GM19099 (cell line): ENCODE data around the gene PRPSAP2.

ENCODE experiments used
- POLR2A ChIP-seq: IDR thresholded peaks from 3 replicates; pipeline ENCODE4 v1.6.1; 2011; ENCODE audit warnings: low read depth; ENCODE audit not compliant: insufficient read length; ENCODE audit errors: extremely low read depth

The PRPSAP2 gene

DNA sequence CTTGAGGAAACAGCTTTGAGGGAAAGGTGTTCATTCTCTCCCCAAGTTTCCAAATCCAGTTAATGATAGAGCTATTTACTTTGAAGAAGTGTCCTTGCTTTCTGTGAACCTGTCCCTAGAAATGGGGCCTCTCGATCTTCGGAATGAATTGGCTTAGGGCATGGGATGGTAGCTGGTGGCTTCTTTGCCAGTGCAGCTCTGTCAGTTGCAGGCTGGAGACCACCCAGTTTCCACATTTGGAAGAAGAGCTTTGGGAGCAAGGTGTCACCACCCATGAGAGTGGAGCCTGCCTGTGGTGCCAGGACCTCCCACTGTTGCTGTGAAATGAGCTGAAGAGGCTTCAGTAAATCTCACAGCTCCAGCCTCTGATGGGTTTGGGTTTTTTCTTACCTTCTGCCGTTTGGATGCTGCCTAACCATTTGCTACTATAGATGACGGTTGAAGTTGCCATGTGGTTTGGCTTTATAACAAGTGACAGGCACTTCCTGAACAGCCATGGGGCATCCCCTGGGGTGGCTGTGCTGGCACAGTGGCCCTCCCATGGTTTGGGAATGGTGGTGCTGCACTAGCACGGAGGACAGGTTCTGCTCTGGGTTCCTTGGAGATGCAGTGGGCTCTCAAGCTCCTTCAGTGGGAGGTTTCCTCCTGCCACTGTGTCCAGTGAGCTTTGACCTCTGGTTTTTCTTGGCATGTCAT, 74.6 kb downstream of the PRPSAP2 start:
- no peak for TF ChIP-seq POLR2A

DNA sequence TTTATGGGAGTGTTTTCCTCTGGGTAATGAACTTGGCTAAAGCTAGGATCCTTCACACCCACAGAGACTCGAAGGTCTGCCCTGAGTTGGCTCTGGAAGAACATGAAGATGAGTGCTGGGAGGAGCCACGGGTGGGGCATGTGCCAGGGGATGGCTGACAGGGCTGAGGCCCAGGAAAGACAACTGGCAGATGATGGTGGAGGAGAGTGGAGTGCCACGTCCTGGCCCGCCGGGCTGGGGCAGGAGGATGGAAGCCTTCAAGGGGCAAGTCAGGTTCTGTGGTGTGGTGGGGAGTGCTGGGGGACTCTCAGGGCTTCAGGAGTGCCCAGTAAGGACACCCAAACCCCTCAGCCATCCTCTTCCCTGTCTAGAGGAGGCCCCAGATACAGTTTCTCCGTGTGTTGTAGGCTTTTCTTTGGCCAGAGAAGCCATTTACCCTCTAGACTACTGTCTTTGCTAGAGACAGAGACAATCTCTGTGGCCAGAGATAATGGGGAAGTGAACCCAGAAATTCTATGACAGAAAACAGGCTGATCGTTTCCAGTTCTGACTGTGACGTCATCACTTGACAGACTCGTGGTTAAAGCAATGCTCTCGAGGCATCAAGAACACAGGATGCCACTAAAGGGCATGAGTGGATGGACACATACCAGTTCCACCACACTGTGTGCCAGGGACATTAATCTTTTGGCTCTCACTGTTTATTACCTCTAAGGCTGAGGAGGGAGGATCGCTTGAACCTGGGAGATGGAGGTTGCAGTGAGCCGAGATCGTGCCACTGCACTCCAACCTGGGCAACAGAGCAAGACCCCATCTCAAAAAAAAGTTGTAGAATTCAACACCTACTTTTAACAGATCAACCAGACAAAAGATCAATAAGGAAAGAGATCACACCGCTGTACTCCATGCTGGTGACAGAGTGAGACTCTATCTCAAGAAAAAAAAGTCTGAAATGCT, 75.4 kb downstream of the PRPSAP2 start:
- TF ChIP-seq POLR2A = no peak

DNA sequence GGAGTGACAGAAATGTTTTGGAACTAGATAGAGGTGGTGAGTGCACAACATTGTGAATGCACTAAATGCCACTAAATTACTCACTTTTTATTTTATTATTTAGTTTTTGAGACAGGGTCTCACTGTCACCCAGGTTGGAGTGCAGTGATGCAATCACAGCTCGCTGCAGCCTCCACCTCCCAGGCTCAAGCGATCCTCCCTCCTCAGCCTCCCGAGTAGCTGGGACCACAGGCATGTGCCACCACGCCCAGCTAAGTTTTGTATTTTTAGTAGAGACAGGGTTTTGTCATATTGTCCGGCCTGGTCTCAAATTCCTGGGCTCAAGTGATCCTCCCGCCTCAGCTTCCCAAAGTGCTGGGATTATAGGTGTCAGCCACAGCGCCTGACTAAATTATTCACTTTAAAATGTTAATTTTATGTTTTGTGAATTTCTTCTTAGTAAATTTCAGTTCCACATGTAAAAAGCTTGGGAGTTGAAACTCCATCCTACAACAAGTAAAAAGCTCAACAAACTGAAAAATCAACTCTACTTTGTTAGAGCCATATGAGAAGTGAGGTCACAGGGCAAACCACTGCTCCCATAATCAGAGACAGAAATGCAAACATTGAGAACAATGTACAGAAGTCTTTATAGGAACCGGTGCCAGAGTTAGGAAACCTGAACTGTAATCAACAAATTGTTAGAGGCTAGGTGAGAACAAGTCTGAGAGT, 80.2 kb downstream of the PRPSAP2 start:
- TF ChIP-seq POLR2A = no peak

DNA sequence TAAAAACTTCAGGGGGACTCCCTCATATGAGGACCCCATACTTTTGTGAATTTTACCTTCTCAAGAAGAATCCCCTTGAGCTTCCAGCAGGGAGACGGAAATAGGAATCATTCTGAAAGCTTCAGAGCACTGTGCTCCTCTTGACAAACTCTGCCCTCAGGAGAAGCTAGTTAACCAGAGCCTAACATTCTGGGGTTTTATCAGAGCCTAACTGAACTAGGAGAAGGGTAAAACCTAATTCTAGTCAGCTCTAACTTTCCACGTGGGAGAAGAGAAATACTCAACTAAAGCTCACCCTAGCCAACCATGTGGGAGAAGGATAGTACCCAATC, 80.7 kb downstream of the PRPSAP2 start:
- no peak for TF ChIP-seq POLR2A

DNA sequence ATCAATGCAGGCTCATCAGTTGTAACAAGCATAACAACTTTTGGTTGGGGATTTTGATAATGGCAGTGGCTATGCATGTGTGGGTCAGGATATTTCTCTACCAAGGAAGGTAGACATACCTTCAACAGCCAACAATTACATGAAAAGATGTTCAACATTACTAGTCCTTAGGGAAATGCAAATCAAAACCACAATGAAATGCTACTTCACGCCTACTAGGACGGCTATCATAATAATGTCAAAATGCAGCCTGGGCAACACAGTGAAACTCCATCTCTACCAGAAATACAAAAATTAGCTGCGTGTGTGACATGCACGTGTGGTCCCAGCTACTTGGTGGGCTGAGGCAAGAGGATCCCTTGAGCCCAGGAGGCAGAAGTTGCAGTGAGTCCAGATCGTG, 86.7 kb downstream of the PRPSAP2 start:
- TF ChIP-seq POLR2A = no peak

DNA sequence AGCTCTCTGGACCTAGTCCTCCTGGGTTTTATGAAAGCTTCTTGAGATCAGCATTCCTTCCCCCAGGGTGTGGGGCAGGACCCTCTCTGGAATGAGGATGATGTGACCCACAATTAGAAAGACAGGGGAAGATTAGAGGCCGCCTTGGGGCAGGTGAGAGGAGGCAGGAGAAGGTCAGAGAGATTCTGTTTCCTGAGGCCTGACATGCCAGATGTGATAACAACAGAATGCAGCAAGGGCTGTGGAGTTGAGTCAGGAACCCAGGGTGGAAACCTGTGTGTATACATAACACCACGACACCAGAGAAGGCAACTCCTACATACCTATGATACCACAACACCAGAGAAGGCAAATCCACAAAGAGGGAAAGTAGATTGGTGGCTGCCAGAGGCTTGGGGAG, 88.6 kb downstream of the PRPSAP2 start:
- TF ChIP-seq POLR2A = no peak

DNA sequence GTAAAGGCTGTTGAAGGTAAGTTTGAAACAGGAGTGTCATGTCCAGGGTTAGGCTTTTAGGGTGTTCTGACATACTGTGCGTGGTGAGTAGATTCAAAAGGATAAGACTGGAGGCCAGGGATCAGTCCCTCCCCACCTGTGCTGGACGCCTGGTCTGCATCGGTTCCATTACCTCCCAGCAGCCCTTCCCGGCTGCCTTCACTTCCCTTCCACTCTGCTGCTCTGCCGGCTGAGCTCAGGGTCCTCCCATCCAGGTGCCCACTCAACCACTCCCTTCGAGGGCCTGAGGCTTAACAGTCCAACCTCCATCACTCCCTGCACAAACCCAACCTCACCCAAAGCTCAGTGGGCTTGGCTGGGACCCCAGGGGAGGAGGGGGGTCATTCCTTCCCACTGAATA, 89.9 kb downstream of the PRPSAP2 start:
- TF ChIP-seq POLR2A = no peak

DNA sequence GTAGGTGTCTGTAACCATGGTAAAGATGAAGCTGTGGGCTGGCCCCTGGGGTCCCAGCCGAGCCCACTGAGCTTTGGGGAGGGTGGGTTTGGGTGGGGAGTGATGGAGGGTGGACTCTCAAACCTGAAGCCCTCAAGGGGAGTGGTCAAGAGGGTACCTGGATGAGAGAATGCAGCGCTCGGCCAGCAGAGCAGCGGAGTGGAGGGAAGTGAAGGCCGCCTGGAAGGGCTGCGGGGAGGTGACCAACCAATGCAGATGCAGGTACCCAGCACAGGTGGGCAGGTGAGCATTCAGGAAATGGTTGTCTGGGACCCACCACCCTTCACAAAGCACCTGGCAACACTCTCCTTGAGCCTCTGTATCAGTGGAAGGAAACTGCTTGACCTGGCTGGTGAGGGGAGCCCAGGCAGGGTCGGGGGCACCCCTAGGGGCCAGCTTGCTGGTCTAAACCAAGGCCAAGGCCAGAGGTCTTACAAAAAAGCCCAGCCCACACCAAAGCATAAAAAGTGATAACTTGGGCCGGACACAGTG, 90.6 kb downstream of the PRPSAP2 start:
- no peak for TF ChIP-seq POLR2A

DNA sequence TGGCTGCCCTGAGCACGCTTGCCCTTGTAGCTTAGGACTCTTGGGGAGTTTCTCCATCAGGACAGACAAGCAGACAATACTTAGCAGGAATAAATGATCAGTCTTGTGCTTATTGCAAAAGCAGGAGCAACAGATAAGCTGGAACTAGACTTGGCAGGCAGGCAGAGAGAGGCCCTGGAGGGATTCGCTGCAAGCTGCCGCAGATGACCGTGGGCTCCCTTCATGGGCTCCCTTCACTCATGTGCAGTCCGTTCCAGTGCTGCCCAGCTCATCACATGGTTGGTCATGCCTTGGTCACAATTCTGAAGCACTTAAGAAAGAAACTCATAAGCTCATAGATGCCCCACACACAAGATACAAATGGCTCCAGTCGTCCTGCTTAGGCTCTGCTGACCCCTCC, 91.6 kb downstream of the PRPSAP2 start:
- TF ChIP-seq POLR2A = no peak

DNA sequence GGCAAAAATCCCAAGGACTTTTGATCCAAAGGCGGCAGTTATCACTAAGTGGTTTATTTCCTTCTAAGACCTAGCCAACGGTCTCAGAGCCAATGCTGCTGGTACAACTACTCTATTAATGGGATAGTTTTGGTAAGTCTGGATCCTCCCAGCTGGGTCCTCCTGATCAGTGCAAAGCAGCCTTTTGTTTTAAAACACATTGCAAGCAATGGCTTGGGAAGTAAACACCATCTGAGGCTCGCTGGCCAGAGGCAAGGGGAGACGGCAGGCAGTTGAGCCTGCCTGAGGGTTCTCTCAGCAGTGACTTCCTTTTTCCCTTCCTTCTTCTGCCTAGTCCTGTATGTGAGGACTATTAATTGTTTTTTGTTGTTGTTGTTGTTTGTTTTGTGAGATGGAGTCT, 92.4 kb downstream of the PRPSAP2 start:
- TF ChIP-seq POLR2A = no peak

DNA sequence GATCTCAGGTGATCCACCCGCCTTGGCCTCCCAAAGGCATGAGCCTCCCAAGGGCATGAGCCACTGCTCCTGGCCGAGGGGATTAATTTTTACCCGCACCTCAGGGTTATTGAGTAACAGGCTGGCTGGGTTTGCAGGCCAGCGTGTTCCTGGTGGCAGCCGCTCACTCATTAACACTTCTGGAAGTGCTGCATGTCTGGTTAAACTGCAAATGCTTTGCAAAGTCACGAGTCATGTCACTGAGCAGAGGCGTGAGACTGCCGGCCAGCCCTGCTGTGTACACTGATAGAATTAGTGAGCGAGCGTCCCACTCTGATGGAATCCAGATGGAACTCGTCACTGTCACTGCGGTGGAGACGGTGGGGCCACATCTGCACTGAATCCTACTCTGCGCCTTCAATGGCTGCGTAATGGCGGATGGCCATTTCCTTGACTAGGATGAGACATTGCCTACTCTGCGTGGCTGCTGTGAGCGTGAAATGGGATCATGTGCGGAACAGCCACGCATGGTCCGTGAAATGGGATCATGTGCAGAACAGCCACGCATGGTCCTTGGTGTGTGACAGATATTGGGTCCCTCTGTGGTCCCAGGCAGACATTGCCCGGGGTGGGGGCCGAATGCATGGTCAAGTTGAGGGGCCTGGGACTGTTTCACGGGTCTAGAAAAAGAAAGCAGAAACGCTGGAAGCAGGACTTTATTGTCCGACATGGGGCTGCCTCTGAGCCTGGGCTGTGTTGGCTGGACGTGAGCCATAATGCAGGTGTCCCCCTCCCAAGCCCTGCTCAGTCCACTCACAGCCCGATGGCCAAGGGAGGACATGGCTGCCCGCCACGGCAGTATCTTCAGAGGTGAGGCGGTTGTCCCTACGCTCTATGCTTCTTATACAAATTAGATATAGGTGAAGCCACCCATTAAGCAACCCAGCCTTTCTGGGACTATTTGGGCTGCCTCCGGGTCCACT, 93.3 kb downstream of the PRPSAP2 start:
- no peak for TF ChIP-seq POLR2A

DNA sequence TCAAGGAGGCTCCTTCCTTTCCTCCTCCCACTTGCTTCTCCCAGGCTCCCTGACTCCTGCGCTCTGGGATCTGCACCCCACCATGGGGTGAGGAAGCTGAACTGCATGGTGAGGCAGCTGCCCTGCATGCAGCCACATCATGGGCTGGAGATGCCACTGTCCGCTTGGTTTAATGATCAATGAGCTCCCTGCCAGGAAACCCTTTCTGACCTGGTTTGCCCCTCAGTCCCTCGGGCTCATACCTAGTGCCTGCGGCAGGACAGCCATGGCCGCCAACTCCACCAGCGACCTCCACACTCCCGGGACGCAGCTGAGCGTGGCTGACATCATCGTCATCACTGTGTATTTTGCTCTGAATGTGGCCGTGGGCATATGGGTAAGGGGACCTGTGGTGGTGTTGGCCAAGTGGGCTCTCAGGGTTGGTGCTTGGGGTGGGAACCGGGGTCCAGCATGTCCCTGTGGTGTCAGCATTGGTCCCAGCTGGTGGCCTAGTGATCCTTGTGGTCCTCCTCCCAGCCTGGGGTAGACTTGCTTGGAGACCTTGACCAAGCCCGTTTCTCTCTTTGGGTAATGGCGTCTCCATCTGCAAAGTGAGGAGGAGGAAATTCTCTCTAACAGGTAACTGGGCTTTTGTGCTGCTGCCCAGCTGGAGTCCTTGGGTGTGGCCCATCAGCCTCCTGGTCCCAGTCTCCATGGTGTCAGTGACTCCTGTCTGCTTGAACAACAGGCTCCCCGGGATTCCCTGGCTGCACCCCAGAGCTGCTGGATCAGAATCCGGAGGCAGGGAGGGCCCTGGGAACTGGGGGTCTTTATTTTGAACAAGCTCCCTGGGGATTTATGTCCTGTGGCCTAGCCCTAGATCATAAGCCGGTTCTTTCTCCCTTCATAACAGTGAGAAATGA, 94.3 kb downstream of the PRPSAP2 start, which contains the start of gene SLC5A10:
Gene SLC5A10, plus strand, starts transcription at position 225 of the 902 bp plus-strand sequence. Its CDS starts 41 bp downstream, at position 266.
- TF ChIP-seq POLR2A = no peak

DNA sequence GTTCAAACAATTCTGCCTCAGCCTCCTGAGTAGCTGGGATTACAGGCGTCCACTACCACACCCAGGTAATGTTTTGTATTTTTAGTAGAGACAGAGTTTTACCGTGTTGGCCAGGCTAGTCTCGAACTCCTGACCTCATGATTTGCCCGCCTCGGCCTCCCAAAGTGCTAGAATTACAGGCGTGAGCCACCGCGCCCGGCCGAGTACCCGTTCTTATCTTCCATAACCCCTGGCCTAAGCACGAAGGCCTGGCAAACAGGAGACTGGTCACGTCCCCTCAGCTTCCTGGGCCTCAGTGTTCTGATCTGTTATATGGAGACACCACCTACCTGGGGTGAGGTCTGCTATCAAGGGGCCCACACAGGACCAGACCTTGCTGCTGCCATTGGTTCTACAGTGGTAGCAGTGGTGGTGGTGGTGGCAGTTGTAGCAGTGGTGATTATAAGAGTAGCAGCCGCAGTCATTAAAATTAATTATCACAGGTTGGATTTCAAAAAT, 95.3 kb downstream of the PRPSAP2 start:
- TF ChIP-seq POLR2A = no peak
